Panc1 (cell line): ENCODE measurements around the gene SECISBP2.

Experiments
- POLR2AphosphoS5 ChIP-seq: IDR thresholded peaks from 2 replicates; pipeline ENCODE4 v1.6.1; 2012; ENCODE audit warnings: mild to moderate bottlenecking, low read depth, low read length, moderate library complexity
- SIN3A ChIP-seq: IDR thresholded peaks from 2 replicates; pipeline ENCODE4 v1.6.1; 2012; ENCODE audit warnings: low read depth, mild to moderate bottlenecking, low read length, moderate library complexity, borderline replicate concordance; ENCODE audit not compliant: insufficient read depth
- TF ChIP-seq, protein P1 (sequence below): fragments of 450-650 bp; IDR thresholded peaks from 2 replicates; pipeline ENCODE4 v1.5.1; 2017; ENCODE audit warnings: mild to moderate bottlenecking
- TF ChIP-seq, protein P2 (sequence below), 2 experiments: IDR thresholded peaks; 2 replicates each; pipeline ENCODE4 v1.6.1; 2011 to 2012; ENCODE audit warnings: low read depth in 2 of 2, control low read depth in 1 of 2, low read length in 1 of 2, mild to moderate bottlenecking in 1 of 2, moderate library complexity in 1 of 2; ENCODE audit not compliant: insufficient read depth in 1 of 2

DNA sequence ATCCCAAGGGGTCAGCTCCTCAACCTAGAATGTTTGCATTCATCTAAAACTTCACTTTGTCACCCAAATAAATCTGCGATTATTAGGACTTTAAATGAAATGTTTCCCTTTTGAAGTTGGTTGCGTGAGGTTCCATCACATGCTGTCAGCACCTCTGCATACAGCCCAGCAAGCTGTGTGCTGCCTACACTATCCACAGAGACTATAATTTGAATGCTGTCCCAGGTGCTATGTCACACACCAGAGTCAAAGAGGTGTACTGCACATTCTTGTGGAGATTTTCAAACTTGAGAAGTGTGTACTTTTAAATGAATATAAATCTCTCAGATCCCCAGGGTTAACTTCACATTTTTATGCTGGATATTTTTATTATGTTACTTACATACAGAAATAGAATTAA is 26.6 kb upstream of the SECISBP2 start:
- no peak for TF ChIP-seq POLR2AphosphoS5
- TF ChIP-seq, protein P1, sequence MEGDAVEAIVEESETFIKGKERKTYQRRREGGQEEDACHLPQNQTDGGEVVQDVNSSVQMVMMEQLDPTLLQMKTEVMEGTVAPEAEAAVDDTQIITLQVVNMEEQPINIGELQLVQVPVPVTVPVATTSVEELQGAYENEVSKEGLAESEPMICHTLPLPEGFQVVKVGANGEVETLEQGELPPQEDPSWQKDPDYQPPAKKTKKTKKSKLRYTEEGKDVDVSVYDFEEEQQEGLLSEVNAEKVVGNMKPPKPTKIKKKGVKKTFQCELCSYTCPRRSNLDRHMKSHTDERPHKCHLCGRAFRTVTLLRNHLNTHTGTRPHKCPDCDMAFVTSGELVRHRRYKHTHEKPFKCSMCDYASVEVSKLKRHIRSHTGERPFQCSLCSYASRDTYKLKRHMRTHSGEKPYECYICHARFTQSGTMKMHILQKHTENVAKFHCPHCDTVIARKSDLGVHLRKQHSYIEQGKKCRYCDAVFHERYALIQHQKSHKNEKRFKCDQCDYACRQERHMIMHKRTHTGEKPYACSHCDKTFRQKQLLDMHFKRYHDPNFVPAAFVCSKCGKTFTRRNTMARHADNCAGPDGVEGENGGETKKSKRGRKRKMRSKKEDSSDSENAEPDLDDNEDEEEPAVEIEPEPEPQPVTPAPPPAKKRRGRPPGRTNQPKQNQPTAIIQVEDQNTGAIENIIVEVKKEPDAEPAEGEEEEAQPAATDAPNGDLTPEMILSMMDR, result no peak
- TF ChIP-seq, protein P2, sequence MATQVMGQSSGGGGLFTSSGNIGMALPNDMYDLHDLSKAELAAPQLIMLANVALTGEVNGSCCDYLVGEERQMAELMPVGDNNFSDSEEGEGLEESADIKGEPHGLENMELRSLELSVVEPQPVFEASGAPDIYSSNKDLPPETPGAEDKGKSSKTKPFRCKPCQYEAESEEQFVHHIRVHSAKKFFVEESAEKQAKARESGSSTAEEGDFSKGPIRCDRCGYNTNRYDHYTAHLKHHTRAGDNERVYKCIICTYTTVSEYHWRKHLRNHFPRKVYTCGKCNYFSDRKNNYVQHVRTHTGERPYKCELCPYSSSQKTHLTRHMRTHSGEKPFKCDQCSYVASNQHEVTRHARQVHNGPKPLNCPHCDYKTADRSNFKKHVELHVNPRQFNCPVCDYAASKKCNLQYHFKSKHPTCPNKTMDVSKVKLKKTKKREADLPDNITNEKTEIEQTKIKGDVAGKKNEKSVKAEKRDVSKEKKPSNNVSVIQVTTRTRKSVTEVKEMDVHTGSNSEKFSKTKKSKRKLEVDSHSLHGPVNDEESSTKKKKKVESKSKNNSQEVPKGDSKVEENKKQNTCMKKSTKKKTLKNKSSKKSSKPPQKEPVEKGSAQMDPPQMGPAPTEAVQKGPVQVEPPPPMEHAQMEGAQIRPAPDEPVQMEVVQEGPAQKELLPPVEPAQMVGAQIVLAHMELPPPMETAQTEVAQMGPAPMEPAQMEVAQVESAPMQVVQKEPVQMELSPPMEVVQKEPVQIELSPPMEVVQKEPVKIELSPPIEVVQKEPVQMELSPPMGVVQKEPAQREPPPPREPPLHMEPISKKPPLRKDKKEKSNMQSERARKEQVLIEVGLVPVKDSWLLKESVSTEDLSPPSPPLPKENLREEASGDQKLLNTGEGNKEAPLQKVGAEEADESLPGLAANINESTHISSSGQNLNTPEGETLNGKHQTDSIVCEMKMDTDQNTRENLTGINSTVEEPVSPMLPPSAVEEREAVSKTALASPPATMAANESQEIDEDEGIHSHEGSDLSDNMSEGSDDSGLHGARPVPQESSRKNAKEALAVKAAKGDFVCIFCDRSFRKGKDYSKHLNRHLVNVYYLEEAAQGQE (IDR thresholded peaks at IDR 0.05; ENCODE audit: insufficient read depth in 1 of 2, low read depth in 2 of 2, low read length in 1 of 2), result no peak
- TF ChIP-seq SIN3A, result no peak
